Activated naive CD8-positive, alpha-beta T cell (primary cell): Measurements from ENCODE around the gene PLA2G4F.

Experiments
- H3K27ac Mint-ChIP-seq: one replicate; pipeline ENCODE4 v1.8.0; 2021; ENCODE audit warnings: mixed read lengths
- H3K27me3 Mint-ChIP-seq: one replicate; pipeline ENCODE4 v1.8.0; 2021; ENCODE audit warnings: mixed read lengths
- H3K36me3 Mint-ChIP-seq: one replicate; pipeline ENCODE4 v1.8.0; 2021; ENCODE audit warnings: mixed read lengths
- H3K4me1 Mint-ChIP-seq: one replicate; pipeline ENCODE4 v1.8.0; 2021; ENCODE audit warnings: low read depth, mixed read lengths
- H3K4me3 Mint-ChIP-seq: one replicate; pipeline ENCODE4 v1.8.0; 2021; ENCODE audit warnings: mild to moderate bottlenecking, mixed read lengths
- H3K9me3 Mint-ChIP-seq: one replicate; pipeline ENCODE4 v1.8.0; 2021; ENCODE audit warnings: low read depth, mixed read lengths

PLA2G4F gene

DNA sequence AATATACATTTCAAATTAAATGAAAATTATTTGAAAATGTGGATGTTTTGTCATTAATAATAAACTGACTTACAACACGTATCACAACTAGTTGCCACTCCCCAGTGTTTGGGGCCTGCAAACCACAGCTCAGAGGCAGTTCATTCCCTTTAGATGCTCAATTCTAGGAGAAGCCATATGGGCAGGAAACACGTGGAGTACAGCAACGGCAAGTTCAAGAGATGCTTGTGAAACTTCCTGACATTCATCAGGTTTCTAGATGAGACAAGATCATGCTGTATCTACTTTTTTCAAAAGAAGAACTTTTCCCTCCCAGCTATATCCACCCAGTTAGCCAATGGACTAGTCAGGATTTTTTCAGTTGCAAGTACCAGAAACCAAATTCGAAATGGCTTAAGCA is 44.5 kb downstream of the PLA2G4F start:
- no peaks in the 10 kb centered on the region for H3K36me3 Mint-ChIP-seq
- peaks cover 15% of the 10 kb centered on the region for H3K27me3 Mint-ChIP-seq
- H3K9me3 Mint-ChIP-seq: no peaks in the 10 kb centered on the region
- no peak overlapping the region for H3K27ac Mint-ChIP-seq
- peaks cover 6% of the 10 kb centered on the region for H3K4me1 Mint-ChIP-seq
- H3K4me3 Mint-ChIP-seq: no peak overlapping the region

- Mint-ChIP-seq H3K4me3 (no peak overlapping the region), H3K27ac (no peak overlapping the region), H3K4me1 (peaks cover 6% of the 10 kb centered on the region), H3K27me3 (peaks cover 16% of the 10 kb centered on the region), H3K36me3 (no peaks in the 10 kb centered on the region), H3K9me3 (no peaks in the 10 kb centered on the region)
Measured at GRCh38 chr15:42110367-42110766, 46.1 kb downstream of the PLA2G4F start.

DNA sequence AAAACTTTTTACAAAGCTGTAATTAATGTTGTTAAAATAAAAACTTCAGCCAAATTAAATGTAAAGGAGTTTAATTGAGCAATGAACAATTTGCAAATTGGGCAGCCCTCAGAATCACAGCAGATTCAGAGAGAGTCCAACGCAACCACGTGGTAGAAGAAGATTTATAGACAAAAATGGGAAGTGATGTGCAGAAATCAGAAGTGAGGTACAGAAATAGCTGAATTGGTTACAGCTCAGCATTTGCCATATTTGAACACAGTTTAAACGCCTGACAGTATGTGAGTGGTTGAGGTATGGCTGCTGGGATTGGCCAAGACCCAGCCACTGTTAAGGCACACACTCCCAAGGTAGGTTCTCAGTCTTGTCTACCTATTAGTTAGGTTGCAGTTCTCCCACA is 47.6 kb downstream of the PLA2G4F start:
- Mint-ChIP-seq H3K9me3 (no peaks in the 10 kb centered on the region), H3K27ac (no peak overlapping the region), H3K36me3 (no peaks in the 10 kb centered on the region), H3K27me3 (peaks cover 16% of the 10 kb centered on the region), H3K4me3 (no peak overlapping the region), H3K4me1 (peaks cover 6% of the 10 kb centered on the region)

DNA sequence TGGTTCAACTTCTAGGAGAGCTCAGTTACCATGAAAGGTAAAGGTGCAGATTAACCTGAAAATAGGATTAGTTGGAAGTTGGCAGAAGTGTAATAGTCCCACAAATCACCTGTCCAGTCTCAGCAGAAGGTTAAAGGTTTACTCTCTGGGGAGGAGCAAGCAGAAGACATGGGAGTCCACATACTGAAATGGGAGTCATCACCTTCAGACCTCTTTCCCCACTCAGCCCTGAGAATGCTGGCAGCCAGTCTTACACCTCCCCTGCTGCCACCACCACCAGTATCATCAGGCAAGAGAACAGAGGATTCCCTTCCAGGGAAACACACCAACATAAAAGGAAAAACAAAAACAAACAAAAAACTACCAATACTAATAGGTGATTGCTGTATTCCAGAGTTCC is 48.2 kb downstream of the PLA2G4F start:
- Mint-ChIP-seq H3K27ac (no peak overlapping the region), H3K9me3 (no peaks in the 10 kb centered on the region), H3K4me3 (no peak overlapping the region), H3K27me3 (peaks cover 16% of the 10 kb centered on the region), H3K4me1 (peaks cover 6% of the 10 kb centered on the region), H3K36me3 (no peaks in the 10 kb centered on the region)

GRCh38 chr15:42107473-42107872 is 49.0 kb downstream of the PLA2G4F start:
- Mint-ChIP-seq H3K27me3 (peaks cover 16% of the 10 kb centered on the region), H3K36me3 (no peaks in the 10 kb centered on the region), H3K4me1 (peaks cover 6% of the 10 kb centered on the region), H3K9me3 (no peaks in the 10 kb centered on the region), H3K4me3 (no peak overlapping the region), H3K27ac (no peak overlapping the region)

DNA sequence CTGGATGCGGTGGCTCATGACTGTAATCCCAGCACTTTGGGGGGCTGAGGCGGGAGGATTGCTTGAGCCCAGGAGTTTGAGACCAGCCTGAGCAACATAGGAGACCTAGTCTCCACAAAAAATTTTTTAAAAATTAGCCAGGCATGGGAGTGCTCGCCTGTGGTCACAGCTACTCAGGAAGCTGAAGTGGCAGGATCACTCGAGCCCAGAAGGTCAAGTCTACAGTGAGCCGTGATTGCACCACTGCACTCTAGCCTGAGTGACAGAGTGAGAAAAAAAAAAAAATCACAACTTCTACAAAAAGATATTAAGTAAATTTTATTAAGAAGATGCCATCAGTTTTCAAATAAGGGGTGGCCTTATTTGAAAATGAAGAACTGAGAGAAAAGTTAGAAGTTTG is 50.1 kb downstream of the PLA2G4F start:
- H3K36me3 Mint-ChIP-seq: no peaks in the 10 kb centered on the region
- peaks cover 6% of the 10 kb centered on the region for H3K4me1 Mint-ChIP-seq
- H3K27me3 Mint-ChIP-seq: peaks cover 16% of the 10 kb centered on the region
- H3K27ac Mint-ChIP-seq: no peak overlapping the region
- no peaks in the 10 kb centered on the region for H3K9me3 Mint-ChIP-seq
- H3K4me3 Mint-ChIP-seq: no peak overlapping the region

- peaks cover 6% of the 10 kb centered on the region for H3K4me1 Mint-ChIP-seq
- no peak overlapping the region for H3K4me3 Mint-ChIP-seq
- peaks cover 10% of the 10 kb centered on the region for H3K27me3 Mint-ChIP-seq
- no peak overlapping the region for H3K27ac Mint-ChIP-seq
- H3K36me3 Mint-ChIP-seq: no peaks in the 10 kb centered on the region
- H3K9me3 Mint-ChIP-seq: no peaks in the 10 kb centered on the region
Measured at GRCh38 chr15:42104095-42104891, 52.1 kb downstream of the PLA2G4F start.

GRCh38 chr15:42102646-42103235 is 53.7 kb downstream of the PLA2G4F start:
- peaks cover 6% of the 10 kb centered on the region for H3K4me1 Mint-ChIP-seq
- H3K27ac Mint-ChIP-seq: no peak overlapping the region

GRCh38 chr15:42101861-42102260 is 54.6 kb downstream of the PLA2G4F start:
- H3K9me3 Mint-ChIP-seq: no peaks in the 10 kb centered on the region
- H3K4me3 Mint-ChIP-seq: no peak overlapping the region
- H3K27me3 Mint-ChIP-seq: peaks cover 2% of the 10 kb centered on the region
- no peaks in the 10 kb centered on the region for H3K36me3 Mint-ChIP-seq
- H3K4me1 Mint-ChIP-seq: no peaks in the 10 kb centered on the region
- no peak overlapping the region for H3K27ac Mint-ChIP-seq

More at GRCh38 chr15:42102646-42103235, 53.7 kb downstream of the PLA2G4F start:
- H3K27me3 Mint-ChIP-seq: peaks cover 7% of the 10 kb centered on the region
- no peaks in the 10 kb centered on the region for H3K9me3 Mint-ChIP-seq
- no peak overlapping the region for H3K4me3 Mint-ChIP-seq
- H3K36me3 Mint-ChIP-seq: no peaks in the 10 kb centered on the region

DNA sequence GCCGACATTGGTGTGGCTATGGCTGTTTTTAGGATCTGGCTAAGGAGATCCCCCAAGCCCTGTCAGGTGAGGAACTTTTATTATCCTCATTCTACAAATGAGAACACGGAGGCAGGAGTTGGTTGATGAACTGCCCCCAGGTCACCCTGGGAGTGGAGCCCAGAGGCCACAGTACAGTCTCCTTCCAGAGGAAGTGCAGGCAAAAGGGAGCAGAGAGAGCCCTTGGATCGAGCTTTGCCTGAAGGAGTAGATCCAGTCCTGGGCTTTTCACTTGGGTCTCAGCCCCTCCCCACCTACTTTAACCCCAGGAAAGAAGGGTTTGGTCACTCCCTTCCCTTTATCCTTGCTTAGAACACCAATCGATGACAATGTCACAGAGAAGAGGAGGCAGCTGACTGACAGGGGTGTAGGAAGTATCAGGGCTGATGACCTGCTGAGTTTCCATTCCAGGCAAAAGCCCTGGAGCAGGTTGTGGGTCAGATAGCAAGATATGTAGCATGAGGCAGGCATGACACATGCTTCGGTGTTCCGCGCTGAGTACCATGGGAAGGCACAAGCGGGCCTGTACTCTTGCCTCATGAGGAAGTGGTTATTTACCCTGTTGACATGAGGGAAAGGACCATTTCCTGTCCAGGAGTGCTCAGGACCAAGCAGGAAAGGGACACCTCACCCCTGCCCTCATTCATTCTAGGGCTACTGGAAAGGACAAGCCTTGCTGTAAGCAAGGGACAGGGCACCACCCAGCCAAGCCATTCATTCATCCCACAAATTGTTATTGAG is 56.2 kb downstream of the PLA2G4F start:
- Mint-ChIP-seq H3K9me3 (no peaks in the 10 kb centered on the region), H3K36me3 (no peaks in the 10 kb centered on the region), H3K27me3 (no peaks in the 10 kb centered on the region), H3K27ac (no peak overlapping the region), H3K4me1 (no peaks in the 10 kb centered on the region), H3K4me3 (no peak overlapping the region)

DNA sequence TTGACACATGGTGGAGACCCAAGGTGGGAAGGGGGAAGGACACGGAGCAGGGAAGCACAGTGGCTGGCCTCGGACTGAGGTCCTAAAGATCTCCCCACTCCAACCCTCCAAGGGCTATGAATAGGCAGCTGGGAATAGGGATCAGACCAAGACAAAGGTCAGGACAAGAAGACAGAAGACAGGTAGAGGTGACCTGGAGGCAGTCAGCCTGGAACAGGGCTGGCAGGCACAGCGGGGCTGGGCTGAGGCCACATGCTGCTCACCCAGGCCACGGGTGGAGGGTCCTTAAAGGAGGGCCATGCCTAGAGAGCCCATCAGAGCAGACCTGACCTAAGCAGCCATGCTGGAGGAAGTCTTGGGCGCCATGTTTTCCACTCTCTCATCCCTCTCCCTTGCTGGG is 59.4 kb downstream of the PLA2G4F start:
- H3K27ac Mint-ChIP-seq: no peak overlapping the region
- no peaks in the 10 kb centered on the region for H3K27me3 Mint-ChIP-seq
- H3K36me3 Mint-ChIP-seq: no peaks in the 10 kb centered on the region
- H3K4me3 Mint-ChIP-seq: no peak overlapping the region
- no peaks in the 10 kb centered on the region for H3K9me3 Mint-ChIP-seq
- no peaks in the 10 kb centered on the region for H3K4me1 Mint-ChIP-seq

DNA sequence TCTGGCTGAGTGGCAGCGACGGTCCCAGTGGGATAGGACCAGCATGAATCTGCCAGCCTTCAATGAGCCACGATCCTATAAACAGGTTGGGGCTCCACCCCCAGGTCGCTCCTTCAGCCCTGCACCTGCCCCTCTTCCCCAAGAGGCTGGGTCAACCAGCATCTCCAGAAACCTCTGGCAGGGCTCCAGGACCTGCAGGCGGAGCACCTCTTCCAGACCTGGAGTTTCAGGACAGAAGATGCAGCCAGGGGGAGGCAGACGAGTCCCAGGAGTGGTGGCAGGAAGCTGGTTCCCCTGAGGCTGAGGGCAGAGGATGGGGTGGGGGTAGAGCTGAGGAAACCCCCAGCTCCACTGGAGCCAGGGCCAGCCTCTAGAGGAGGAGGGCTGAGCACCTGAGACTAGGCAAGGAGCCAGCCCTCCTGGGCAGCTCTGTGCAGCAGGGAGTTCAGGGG is 61.9 kb downstream of the PLA2G4F start, which contains the start of gene PLA2G4D:
Gene PLA2G4D, minus strand, starts transcription at position 51 of the 452 bp plus-strand sequence. CDS start 103 bp downstream, outside the sequence.
- Mint-ChIP-seq H3K27ac (no peak within 1 kb of the TSS), H3K27me3 (no peaks in the 10 kb centered on the region), H3K9me3 (no peaks in the 10 kb centered on the region), H3K4me3 (no peak within 1 kb of the TSS), H3K4me1 (no peaks in the 10 kb centered on the region), H3K36me3 (no peaks in the 10 kb centered on the region)

DNA sequence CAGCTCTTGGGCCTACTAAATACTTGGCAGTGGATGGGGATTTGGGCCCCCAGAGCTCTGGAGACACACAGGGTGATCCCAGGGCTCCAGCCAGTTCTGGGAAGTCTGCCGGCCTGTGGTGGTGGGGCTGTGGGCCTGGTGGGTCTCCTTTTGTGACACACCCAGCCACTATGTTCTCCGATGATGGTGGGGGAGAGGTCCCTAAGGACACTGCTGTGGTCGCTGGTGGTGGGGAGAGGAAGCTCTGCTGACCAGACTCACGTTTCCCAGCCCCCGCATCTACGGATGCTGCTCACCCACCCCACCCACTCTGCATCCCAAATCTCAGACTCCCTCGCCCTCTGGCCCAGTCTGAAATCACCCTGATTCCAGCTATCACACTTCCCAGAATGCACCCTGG is 62.5 kb downstream of the PLA2G4F start:
- Mint-ChIP-seq H3K36me3 (no peaks in the 10 kb centered on the region), H3K4me1 (no peaks in the 10 kb centered on the region), H3K4me3 (no peak overlapping the region), H3K27ac (no peak overlapping the region), H3K9me3 (no peaks in the 10 kb centered on the region), H3K27me3 (no peaks in the 10 kb centered on the region)

DNA sequence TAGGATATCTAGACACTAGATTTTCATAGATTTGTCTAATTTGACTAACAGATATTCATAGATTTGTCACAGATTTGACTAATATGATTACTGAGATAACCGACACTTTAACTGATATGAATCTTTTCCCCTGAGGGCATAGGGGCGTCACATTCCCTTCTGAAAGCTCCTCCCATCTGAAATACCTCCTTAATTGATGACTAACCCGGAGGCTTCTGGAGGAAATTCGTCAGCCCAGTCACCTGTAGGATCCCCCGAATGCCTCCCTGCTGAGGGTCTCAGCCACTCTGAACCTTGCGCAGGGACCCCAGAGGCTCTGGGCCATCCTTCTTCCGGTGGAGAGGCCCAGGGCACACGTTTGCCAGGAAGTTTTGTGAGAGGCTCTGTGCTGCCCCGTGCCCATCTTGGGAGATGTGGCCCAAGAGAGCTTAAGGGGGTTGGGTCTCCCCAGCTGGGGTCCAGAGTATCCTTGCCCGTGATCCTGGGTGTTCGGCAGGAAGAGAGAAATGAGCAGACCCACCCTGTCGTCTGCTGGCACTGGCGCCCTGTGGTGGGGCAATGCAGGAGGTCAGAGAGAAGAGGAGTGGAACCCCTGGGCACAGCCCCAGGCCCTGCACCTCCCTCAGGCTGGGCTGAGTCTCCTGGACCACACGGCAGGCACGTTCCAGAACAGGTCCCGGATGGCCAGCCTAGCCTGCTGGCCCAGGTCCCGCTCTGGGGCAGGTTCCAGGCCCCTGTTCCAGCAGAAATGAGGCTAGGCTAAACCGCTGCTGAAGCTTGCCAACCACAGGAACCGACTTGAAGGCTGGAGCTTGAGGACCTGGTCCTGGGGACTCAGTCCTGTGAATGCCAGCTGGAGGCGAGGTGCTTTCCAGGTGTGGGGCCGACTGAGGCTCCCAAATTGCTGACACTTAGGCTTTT is 63.8 kb downstream of the PLA2G4F start:
- H3K36me3 Mint-ChIP-seq: no peaks in the 10 kb centered on the region

More for the DNA sequence above, 63.8 kb downstream of the PLA2G4F start:
- Mint-ChIP-seq H3K4me3 (no peak overlapping the region), H3K27me3 (no peaks in the 10 kb centered on the region), H3K27ac (no peak overlapping the region), H3K9me3 (no peaks in the 10 kb centered on the region), H3K4me1 (no peaks in the 10 kb centered on the region)
